H1 (cell line): ENCODE measurements around the gene LSM4. TPM values are rescaled to one million over a fixed set of nuclear protein-coding genes. Genes with fewer than 3 reads are reported as not detected.

Experiments used
- POLR2AphosphoS5 ChIP-seq: IDR thresholded peaks from 2 replicates; pipeline ENCODE4 v1.6.1; 2011; ENCODE audit warnings: low read depth, low read length
- RFX5 ChIP-seq: IDR thresholded peaks from 2 replicates; pipeline ENCODE4 v1.6.1; 2011; ENCODE audit warnings: low read depth, low read length, improper control_type of control experiment, borderline replicate concordance
- RNF2 ChIP-seq: fragments of 200-900, 300-1000 bp; sonication (generic); IDR thresholded peaks from 2 replicates; pipeline ENCODE4 v1.7.1; 2016; ENCODE audit warnings: borderline replicate concordance, low read depth, mild to moderate bottlenecking, antibody characterized with exemption, low read length; ENCODE audit not compliant: poor library complexity, severe bottlenecking; ENCODE audit errors: missing control alignments
- SP2 ChIP-seq: IDR thresholded peaks from 2 replicates; pipeline ENCODE4 v1.6.1; 2012; ENCODE audit warnings: mild to moderate bottlenecking, low read length, inconsistent platforms
- TAF7 ChIP-seq: optimal IDR thresholded peaks from 2 replicates; pipeline ENCODE3; 2011; ENCODE audit warnings: low read depth, mild to moderate bottlenecking, inconsistent platforms, low read length, moderate library complexity, borderline replicate concordance
- TCF12 ChIP-seq: IDR thresholded peaks from 2 replicates; pipeline ENCODE4 v1.6.1; 2011; ENCODE audit warnings: low read depth, mild to moderate bottlenecking, low read length
- YY1 ChIP-seq: IDR thresholded peaks from 2 replicates; pipeline ENCODE4 v1.6.1; 2011; ENCODE audit warnings: low read depth, mild to moderate bottlenecking, low read length
- ZNF274 ChIP-seq: IDR thresholded peaks from 2 replicates; pipeline ENCODE4 v1.7.0; 2012; ENCODE audit warnings: low read length, borderline replicate concordance; ENCODE audit errors: extremely low read depth
- polyA plus RNA-seq, 7 experiments: library from polyadenylated mRNA; depleted of rRNA in 3 of 7; stranded (reverse) in 5 of 7; unstranded in 2 of 7; fragments of >200 nt in 5 of 7; fragments of 200-250 nt in 2 of 7; gene quantifications; 1 replicate in 5 of 7; 2 replicates in 1 of 7; 4 replicates in 1 of 7; pipeline versions ENCODE4 v1.2.1 to v1.2.3, GENCODE V29; 2011 to 2013; ENCODE audit warnings: missing spikeins in 2 of 7, mixed read lengths in 2 of 7
- total RNA-seq: library from RNA; stranded (reverse); fragmentation: NEBNext Ultra II Directional; extraction: Animal tissue kit (Norgen Biotek cat#: 25700); gene quantifications from 2 replicates; pipeline ENCODE4 v1.2.1, GENCODE V29; 2021
- TF ChIP-seq, protein P1 (sequence below): fragments of 300-600 bp; sonication (generic); IDR thresholded peaks from 2 replicates; pipeline ENCODE4 v1.7.1; 2012; ENCODE audit warnings: low read length, moderate library complexity, mild to moderate bottlenecking, inconsistent platforms; ENCODE audit not compliant: insufficient replicate concordance

The LSM4 gene
- total and polyA plus RNA-seq, 2 of the 8 experiments (the other 6 are each of a cell fraction or from before 2014, with no cell fraction given): 302 to 319 TPM

- TF ChIP-seq, protein P1, sequence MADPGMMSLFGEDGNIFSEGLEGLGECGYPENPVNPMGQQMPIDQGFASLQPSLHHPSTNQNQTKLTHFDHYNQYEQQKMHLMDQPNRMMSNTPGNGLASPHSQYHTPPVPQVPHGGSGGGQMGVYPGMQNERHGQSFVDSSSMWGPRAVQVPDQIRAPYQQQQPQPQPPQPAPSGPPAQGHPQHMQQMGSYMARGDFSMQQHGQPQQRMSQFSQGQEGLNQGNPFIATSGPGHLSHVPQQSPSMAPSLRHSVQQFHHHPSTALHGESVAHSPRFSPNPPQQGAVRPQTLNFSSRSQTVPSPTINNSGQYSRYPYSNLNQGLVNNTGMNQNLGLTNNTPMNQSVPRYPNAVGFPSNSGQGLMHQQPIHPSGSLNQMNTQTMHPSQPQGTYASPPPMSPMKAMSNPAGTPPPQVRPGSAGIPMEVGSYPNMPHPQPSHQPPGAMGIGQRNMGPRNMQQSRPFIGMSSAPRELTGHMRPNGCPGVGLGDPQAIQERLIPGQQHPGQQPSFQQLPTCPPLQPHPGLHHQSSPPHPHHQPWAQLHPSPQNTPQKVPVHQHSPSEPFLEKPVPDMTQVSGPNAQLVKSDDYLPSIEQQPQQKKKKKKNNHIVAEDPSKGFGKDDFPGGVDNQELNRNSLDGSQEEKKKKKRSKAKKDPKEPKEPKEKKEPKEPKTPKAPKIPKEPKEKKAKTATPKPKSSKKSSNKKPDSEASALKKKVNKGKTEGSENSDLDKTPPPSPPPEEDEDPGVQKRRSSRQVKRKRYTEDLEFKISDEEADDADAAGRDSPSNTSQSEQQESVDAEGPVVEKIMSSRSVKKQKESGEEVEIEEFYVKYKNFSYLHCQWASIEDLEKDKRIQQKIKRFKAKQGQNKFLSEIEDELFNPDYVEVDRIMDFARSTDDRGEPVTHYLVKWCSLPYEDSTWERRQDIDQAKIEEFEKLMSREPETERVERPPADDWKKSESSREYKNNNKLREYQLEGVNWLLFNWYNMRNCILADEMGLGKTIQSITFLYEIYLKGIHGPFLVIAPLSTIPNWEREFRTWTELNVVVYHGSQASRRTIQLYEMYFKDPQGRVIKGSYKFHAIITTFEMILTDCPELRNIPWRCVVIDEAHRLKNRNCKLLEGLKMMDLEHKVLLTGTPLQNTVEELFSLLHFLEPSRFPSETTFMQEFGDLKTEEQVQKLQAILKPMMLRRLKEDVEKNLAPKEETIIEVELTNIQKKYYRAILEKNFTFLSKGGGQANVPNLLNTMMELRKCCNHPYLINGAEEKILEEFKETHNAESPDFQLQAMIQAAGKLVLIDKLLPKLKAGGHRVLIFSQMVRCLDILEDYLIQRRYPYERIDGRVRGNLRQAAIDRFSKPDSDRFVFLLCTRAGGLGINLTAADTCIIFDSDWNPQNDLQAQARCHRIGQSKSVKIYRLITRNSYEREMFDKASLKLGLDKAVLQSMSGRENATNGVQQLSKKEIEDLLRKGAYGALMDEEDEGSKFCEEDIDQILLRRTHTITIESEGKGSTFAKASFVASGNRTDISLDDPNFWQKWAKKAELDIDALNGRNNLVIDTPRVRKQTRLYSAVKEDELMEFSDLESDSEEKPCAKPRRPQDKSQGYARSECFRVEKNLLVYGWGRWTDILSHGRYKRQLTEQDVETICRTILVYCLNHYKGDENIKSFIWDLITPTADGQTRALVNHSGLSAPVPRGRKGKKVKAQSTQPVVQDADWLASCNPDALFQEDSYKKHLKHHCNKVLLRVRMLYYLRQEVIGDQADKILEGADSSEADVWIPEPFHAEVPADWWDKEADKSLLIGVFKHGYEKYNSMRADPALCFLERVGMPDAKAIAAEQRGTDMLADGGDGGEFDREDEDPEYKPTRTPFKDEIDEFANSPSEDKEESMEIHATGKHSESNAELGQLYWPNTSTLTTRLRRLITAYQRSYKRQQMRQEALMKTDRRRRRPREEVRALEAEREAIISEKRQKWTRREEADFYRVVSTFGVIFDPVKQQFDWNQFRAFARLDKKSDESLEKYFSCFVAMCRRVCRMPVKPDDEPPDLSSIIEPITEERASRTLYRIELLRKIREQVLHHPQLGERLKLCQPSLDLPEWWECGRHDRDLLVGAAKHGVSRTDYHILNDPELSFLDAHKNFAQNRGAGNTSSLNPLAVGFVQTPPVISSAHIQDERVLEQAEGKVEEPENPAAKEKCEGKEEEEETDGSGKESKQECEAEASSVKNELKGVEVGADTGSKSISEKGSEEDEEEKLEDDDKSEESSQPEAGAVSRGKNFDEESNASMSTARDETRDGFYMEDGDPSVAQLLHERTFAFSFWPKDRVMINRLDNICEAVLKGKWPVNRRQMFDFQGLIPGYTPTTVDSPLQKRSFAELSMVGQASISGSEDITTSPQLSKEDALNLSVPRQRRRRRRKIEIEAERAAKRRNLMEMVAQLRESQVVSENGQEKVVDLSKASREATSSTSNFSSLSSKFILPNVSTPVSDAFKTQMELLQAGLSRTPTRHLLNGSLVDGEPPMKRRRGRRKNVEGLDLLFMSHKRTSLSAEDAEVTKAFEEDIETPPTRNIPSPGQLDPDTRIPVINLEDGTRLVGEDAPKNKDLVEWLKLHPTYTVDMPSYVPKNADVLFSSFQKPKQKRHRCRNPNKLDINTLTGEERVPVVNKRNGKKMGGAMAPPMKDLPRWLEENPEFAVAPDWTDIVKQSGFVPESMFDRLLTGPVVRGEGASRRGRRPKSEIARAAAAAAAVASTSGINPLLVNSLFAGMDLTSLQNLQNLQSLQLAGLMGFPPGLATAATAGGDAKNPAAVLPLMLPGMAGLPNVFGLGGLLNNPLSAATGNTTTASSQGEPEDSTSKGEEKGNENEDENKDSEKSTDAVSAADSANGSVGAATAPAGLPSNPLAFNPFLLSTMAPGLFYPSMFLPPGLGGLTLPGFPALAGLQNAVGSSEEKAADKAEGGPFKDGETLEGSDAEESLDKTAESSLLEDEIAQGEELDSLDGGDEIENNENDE: no peak
- no peak for TF ChIP-seq RFX5
- TF ChIP-seq TAF7: no peak
- TF ChIP-seq SP2: no peak
- TF ChIP-seq TCF12: no peak
- TF ChIP-seq POLR2AphosphoS5: no peak
- no peak for TF ChIP-seq ZNF274
- TF ChIP-seq RNF2: no peak
- TF ChIP-seq YY1: no peak
These were observed 38.0 kb downstream of the LSM4 start (continued) for GRCh38 chr19:18284712-18285360.
